GM23248 (cell line): ENCODE results near the gene COG1. TPM values are rescaled to one million over a fixed set of nuclear protein-coding genes. Genes with fewer than 3 reads are reported as not detected.

ENCODE experiments used
- DNase-seq: peaks from one replicate; pipeline ENCODE4 v3.0.0-alpha.2; 2015
- H2AFZ ChIP-seq: fragments of 200-600 bp; sonication (generic); 2 replicates; pipeline ENCODE4 v1.6.1; 2016; ENCODE audit warnings: antibody characterized with exemption
- H3F3A ChIP-seq: fragments of 200-600 bp; sonication (generic); 2 replicates; pipeline ENCODE4 v1.6.1; 2016; ENCODE audit warnings: mild to moderate bottlenecking, antibody characterized with exemption, mixed run types; ENCODE audit not compliant: insufficient read depth
- H3K27ac ChIP-seq: fragments of 200-600 bp; sonication (generic); 2 replicates; pipeline ENCODE4 v1.5.1; 2016; ENCODE audit warnings: mild to moderate bottlenecking
- H3K27me3 ChIP-seq: fragments of 200-600 bp; sonication (generic); replicated peaks from 2 replicates; pipeline ENCODE4 v1.6.1; 2016; ENCODE audit warnings: mild to moderate bottlenecking; ENCODE audit not compliant: insufficient read depth
- H3K36me3 ChIP-seq: fragments of 200-600 bp; sonication (generic); 2 replicates; pipeline ENCODE4 v1.6.1; 2016; ENCODE audit warnings: low read depth, mild to moderate bottlenecking
- H3K4me1 ChIP-seq: fragments of 200-600 bp; sonication (generic); 2 replicates; pipeline ENCODE4 v1.6.1; 2016; ENCODE audit warnings: mild to moderate bottlenecking; ENCODE audit not compliant: insufficient read depth
- H3K4me2 ChIP-seq: fragments of 200-600 bp; sonication (generic); one replicate; pipeline ENCODE4 v1.6.1; 2016; ENCODE audit warnings: mild to moderate bottlenecking; ENCODE audit not compliant: unreplicated experiment
- H3K4me3 ChIP-seq: fragments of 200-600 bp; sonication (generic); 2 replicates; pipeline ENCODE4 v1.5.1; 2016; ENCODE audit warnings: mild to moderate bottlenecking
- H3K79me2 ChIP-seq: fragments of 200-600 bp; sonication (generic); 2 replicates; pipeline ENCODE4 v1.6.1; 2016; ENCODE audit warnings: mild to moderate bottlenecking; ENCODE audit not compliant: insufficient read depth
- H3K9ac ChIP-seq: fragments of 200-600 bp; sonication (generic); 2 replicates; pipeline ENCODE4 v1.6.1; 2016; ENCODE audit warnings: mild to moderate bottlenecking
- H3K9me2 ChIP-seq: fragments of 200-600 bp; sonication (generic); 2 replicates; pipeline ENCODE4 v1.6.1; 2016; ENCODE audit warnings: mixed run types, mild to moderate bottlenecking, moderate library complexity; ENCODE audit not compliant: insufficient read depth
- H3K9me3 ChIP-seq: fragments of 200-600 bp; sonication (generic); one replicate; pipeline ENCODE4 v1.6.1; 2017; ENCODE audit warnings: low read depth
- H4K20me1 ChIP-seq: fragments of 200-600 bp; sonication (generic); 2 replicates; pipeline ENCODE4 v1.6.0; 2016; ENCODE audit not compliant: insufficient read depth
- EZH2 ChIP-seq: fragments of 200-600 bp; sonication (generic); IDR thresholded peaks from 2 replicates; pipeline ENCODE4 v1.6.1; 2018; ENCODE audit warnings: antibody characterized with exemption, mild to moderate bottlenecking; ENCODE audit not compliant: insufficient read depth, poor library complexity, severe bottlenecking
- EZH2phosphoT487 ChIP-seq: fragments of 200-600 bp; sonication (generic); IDR thresholded peaks from 2 replicates; pipeline ENCODE4 v1.6.1; 2018; ENCODE audit warnings: antibody characterized with exemption, moderate library complexity, mild to moderate bottlenecking, low read depth; ENCODE audit not compliant: insufficient read depth
- WGBS, 2 experiments: methylation state at CpG; one replicate each; pipeline ENCODE4 v1.1.6; 2015 to 2017; ENCODE audit warnings: low lambda C conversion rate in 2 of 2, low coverage in 1 of 2; ENCODE audit errors: missing lambda C conversion rate in 2 of 2; 5-methylcytosine and 5-hydroxymethylcytosine counted together
- in situ Hi-C: fragments of 300-500 bp; cut with MboI; formaldehyde crosslinking; loops from 2 replicates; pipeline ENCODE4 v1.15.0; 2020
- polyA plus RNA-seq: library from polyadenylated mRNA; unstranded; fragments of >200 nt; fragmentation: Nextera tagmentation; extraction: Ambion mirVana; gene quantifications from 2 replicates; pipeline ENCODE4 v1.2.1, GENCODE V29; 2016
- total RNA-seq: library from RNA; depleted of rRNA; stranded (reverse); fragments of >200 nt; shearing (Covaris generic); gene quantifications from 2 replicates; pipeline ENCODE4 v1.2.3, GENCODE V29; 2014; rRNA removed

Gene COG1
- total and polyA plus RNA-seq, 2 experiments from 2014 or later: 20.2 to 31.8 TPM

DNA sequence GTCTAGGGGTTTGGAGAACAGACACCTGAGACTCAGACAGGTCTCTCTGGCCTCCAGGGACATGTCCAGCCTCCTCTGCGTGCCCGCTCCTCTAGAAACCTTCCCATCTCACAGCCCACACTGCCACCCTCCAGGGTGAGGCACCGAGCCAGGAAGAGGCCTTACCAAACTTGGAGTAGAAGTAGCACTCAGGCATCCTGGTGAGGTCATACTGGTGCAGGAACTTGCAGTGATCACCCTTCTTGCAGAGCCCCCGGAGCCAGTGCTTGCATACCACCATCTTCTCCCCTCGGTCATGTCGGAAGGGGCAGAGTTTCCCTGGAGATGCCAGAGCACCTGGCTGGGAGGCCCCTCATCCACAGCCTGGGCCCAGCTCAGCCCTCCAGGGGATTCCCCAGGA, 64.7 kb downstream of the COG1 start:
- no peak for DNase-seq
- TF ChIP-seq EZH2: no peak
- TF ChIP-seq EZH2phosphoT487: no peak

More for the DNA sequence above, 64.7 kb downstream of the COG1 start:
- H3F3A ChIP-seq: no peaks in the 10 kb centered on the region
- no peaks in the 10 kb centered on the region for H3K9me3 ChIP-seq
- H4K20me1 ChIP-seq: no peaks in the 10 kb centered on the region
- H3K27me3 ChIP-seq: no peaks in the 10 kb centered on the region
- H3K9ac ChIP-seq: no peak overlapping the region
- H2AFZ ChIP-seq: no peak overlapping the region
- no peak overlapping the region for H3K4me3 ChIP-seq
- in situ Hi-C loops: loop anchor here (5.0 kb wide), 1 partner anchor 115 kb away; no protein-coding TSS in a partner anchor
- H3K4me1 ChIP-seq: no peaks in the 10 kb centered on the region
- H3K79me2 ChIP-seq: no peaks in the 10 kb centered on the region
- no peak overlapping the region for H3K27ac ChIP-seq
- no peak overlapping the region for H3K4me2 ChIP-seq
- WGBS, 2 experiments: 88 to 91% methylated on average over 5 to 6 of the region's 6 CpGs
- H3K9me2 ChIP-seq: no peaks in the 10 kb centered on the region
- H3K36me3 ChIP-seq: no peaks in the 10 kb centered on the region

Other genes starting within 250 kb of the COG1 start
- gene SLC39A11, start 100.4 kb upstream of the COG1 start, total RNA-seq: 11.7 and 15.2 TPM in 2 replicates
- 15.6 and 16.4 TPM in 2 replicates for gene SLC39A11, start 100.4 kb upstream of the COG1 start, polyA plus RNA-seq
- not detected in 2 replicates for gene SSTR2, start 28.0 kb upstream of the COG1 start, total RNA-seq
- 0.06 TPM in 2 replicates for gene SSTR2, start 28.0 kb upstream of the COG1 start, polyA plus RNA-seq
- not detected in 2 replicates for gene CPSF4L, start 68.8 kb downstream of the COG1 start, total RNA-seq
- not detected in 2 replicates for gene CPSF4L, start 68.8 kb downstream of the COG1 start, polyA plus RNA-seq
- 30.6 and 34.6 TPM in 2 replicates for gene CDC42EP4, start 118.9 kb downstream of the COG1 start, total RNA-seq
- gene CDC42EP4, start 118.9 kb downstream of the COG1 start, polyA plus RNA-seq: 31.2 and 35.4 TPM in 2 replicates